ENCODE measurements around the gene GAPDHS.
A peak's percentile ranks its signal among the peaks of the same experiment; 100 is the strongest.

The GAPDHS gene

GRCh38 chr19:35491836-35492360, 41.4 kb upstream of the GAPDHS start:
- FAIRE-seq (no peak), DNase-seq (ENCODE audit: insufficient read length, low spot score) (no peak)
- TF ChIP-seq CTCF (IDR thresholded peaks at IDR 0.05; ENCODE audit: insufficient read depth, missing control alignments): no peak

GRCh38 chr19:35493971-35494370, 39.3 kb upstream of the GAPDHS start:
- no peak for TF ChIP-seq CTCF (IDR thresholded peaks at IDR 0.05; ENCODE audit: insufficient read depth, missing control alignments)
- FAIRE-seq (no peak), DNase-seq (ENCODE audit: insufficient read length, low spot score) (no peak)

GRCh38 chr19:35495107-35496064, 37.9 kb upstream of the GAPDHS start:
- FAIRE-seq: no peak
- peak; percentile 87 for DNase-seq (ENCODE audit: insufficient read length, low spot score)
- TF ChIP-seq CTCF (IDR thresholded peaks at IDR 0.05; ENCODE audit: insufficient read depth, missing control alignments): peak; percentile 85

- DNase-seq (ENCODE audit: insufficient read length, low spot score) (no peak), FAIRE-seq (no peak)
- TF ChIP-seq CTCF (IDR thresholded peaks at IDR 0.05; ENCODE audit: insufficient read depth, missing control alignments): no peak
Observed at GRCh38 chr19:35497406-35497805, 35.9 kb upstream of the GAPDHS start.

GRCh38 chr19:35498220-35498619, 35.0 kb upstream of the GAPDHS start:
- FAIRE-seq (no peak), DNase-seq (ENCODE audit: insufficient read length, low spot score) (no peak)
- no peak for TF ChIP-seq CTCF (IDR thresholded peaks at IDR 0.05; ENCODE audit: insufficient read depth, missing control alignments)

GRCh38 chr19:35498984-35499527, 34.2 kb upstream of the GAPDHS start:
- DNase-seq (ENCODE audit: insufficient read length, low spot score): no peak
- TF ChIP-seq CTCF (IDR thresholded peaks at IDR 0.05; ENCODE audit: insufficient read depth, missing control alignments): no peak
- no peak for FAIRE-seq

- TF ChIP-seq CTCF (IDR thresholded peaks at IDR 0.05; ENCODE audit: insufficient read depth, missing control alignments): no peak
- no peak for DNase-seq (ENCODE audit: insufficient read length, low spot score)
- no peak for FAIRE-seq
Observed at GRCh38 chr19:35500611-35501010, 32.6 kb upstream of the GAPDHS start.
